ENCODE data around the gene APLP2.

The APLP2 gene

GRCh38 chr11:130109386-130109785 is 39.7 kb downstream of the APLP2 start:
- ChIA-PET CTCF (no interaction called here), POLR2A (no interaction called here)
- no peak for DNase-seq (ENCODE audit: extremely low spot score)
- TF ChIP-seq CTCF (IDR thresholded peaks at IDR 0.05; ENCODE audit: control extremely low read depth, extremely low read depth, low read depth, missing control alignments): no peak

DNA sequence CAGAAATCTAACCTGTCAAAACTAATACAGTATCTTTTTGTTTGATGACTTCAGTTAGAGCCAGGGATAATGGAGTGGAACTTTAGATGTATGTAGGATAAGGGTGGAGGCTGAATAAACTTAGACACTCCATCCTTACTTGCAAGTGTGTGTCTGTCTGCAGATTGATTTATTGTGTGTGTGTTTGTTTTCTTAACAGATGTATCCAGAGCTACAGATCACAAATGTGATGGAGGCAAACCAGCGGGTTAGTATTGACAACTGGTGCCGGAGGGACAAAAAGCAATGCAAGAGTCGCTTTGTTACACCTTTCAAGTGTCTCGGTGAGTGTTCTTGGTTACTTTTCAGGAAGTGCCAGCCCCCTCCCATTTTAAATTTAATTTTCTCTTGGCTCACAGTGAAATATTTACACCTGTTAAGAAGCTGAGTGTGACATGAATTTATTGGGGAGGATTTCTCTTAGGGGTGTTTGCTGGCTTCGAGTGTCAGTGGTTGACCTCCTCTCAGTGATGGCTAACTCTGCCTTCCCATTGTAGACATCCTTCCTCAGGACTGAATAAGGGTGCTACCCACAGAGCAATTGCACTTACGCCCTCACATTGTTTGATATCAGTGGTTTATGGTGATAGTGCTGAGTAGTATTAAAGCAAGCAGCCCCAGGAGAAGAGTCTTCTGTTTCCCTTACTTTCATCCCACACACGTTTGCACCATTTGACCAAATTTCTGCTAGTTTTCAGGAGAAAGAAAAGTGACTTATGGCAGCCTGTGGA is 40.8 kb downstream of the APLP2 start:
- no peak for DNase-seq (ENCODE audit: extremely low spot score)
- ChIA-PET POLR2A (no interaction called here), CTCF (interaction anchor here (1.5 kb wide), 1 partner anchor 21 kb away, joined by 4 read pairs; no protein-coding TSS in a partner anchor)
- TF ChIP-seq CTCF (IDR thresholded peaks at IDR 0.05; ENCODE audit: control extremely low read depth, extremely low read depth, low read depth, missing control alignments): no peak

GRCh38 chr11:130112071-130112830 is 42.6 kb downstream of the APLP2 start:
- POLR2A ChIA-PET: no interaction called here
- no peak for TF ChIP-seq CTCF (IDR thresholded peaks at IDR 0.05; ENCODE audit: control extremely low read depth, extremely low read depth, low read depth, missing control alignments)
- DNase-seq (ENCODE audit: extremely low spot score): no peak
- CTCF ChIA-PET: interaction anchor here (1.5 kb wide), 1 partner anchor 20 kb away, joined by 4 read pairs; no protein-coding TSS in a partner anchor

- POLR2A ChIA-PET: no interaction called here
- CTCF ChIA-PET: interaction anchor here (1.9 kb wide), 1 partner anchor 18 kb away, joined by 9 read pairs; no protein-coding TSS in a partner anchor
- no peak for DNase-seq (ENCODE audit: extremely low spot score)
- no peak for TF ChIP-seq CTCF (IDR thresholded peaks at IDR 0.05; ENCODE audit: control extremely low read depth, extremely low read depth, low read depth, missing control alignments)
Observed at GRCh38 chr11:130114281-130114680, 44.6 kb downstream of the APLP2 start.

- CTCF ChIA-PET: interaction anchor here (1.9 kb wide), 1 partner anchor 18 kb away, joined by 9 read pairs; no protein-coding TSS in a partner anchor
- POLR2A ChIA-PET: no interaction called here
- no peak for DNase-seq (ENCODE audit: extremely low spot score)
- no peak for TF ChIP-seq CTCF (IDR thresholded peaks at IDR 0.05; ENCODE audit: control extremely low read depth, extremely low read depth, low read depth, missing control alignments)
Observed at GRCh38 chr11:130114726-130115125, 45.0 kb downstream of the APLP2 start.

DNA sequence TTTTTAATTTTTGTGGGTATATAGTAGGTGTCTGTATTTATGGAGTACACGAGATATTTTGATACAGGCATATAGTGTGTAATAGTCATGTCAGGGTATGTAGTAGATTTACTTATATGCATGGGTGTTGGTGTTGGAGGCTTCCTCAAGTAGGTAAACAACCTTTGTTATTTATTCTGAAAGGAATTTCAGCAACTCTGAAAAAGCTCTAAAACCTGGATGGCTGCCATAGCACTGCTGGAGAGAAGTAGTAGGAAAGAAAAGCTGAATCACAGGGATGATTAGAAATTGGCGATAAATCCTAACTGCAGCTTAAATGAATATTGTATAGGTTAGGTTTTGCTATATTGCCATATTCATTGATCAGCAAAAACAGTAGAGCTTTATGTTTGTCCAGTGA is 45.5 kb downstream of the APLP2 start:
- ChIA-PET POLR2A (no interaction called here), CTCF (interaction anchor here (0.7 to 1.9 kb wide), 3 partner anchors 14 to 19 kb away, joined by 3 to 9 read pairs (median 3); no protein-coding TSS in a partner anchor)
- no peak for TF ChIP-seq CTCF (IDR thresholded peaks at IDR 0.05; ENCODE audit: control extremely low read depth, extremely low read depth, low read depth, missing control alignments)
- DNase-seq (ENCODE audit: extremely low spot score): no peak

Measured in GM10248 (cell line).